BJ (cell line): ENCODE measurements around the gene FLACC1. TPM values are rescaled to one million over a fixed set of nuclear protein-coding genes. Genes with fewer than 3 reads are reported as not detected.

ENCODE experiments used
- CTCF ChIA-PET: fragments of 350-600 bp; formaldehyde crosslinking; extraction: SDS; loops from one replicate; lab custom pipeline; 2021; ENCODE audit warnings: antibody characterized with exemption, inconsistent platforms; lab: Yijun Ruan, JAX
- POLR2A ChIA-PET: fragments of 300-600 bp; sonication (Branson Sonifier 250); formaldehyde crosslinking; extraction: SDS; loops from one replicate; lab custom pipeline; 2021; ENCODE audit warnings: antibody characterized with exemption; lab: Charles Lee
- DNase-seq: peaks from one replicate; pipeline ENCODE4 v3.0.0-alpha.2; 2011; ENCODE audit warnings: low read depth
- H3K27me3 ChIP-seq: 2 replicates; pipeline ENCODE4 v1.6.0; 2011; ENCODE audit warnings: low read length; ENCODE audit not compliant: control insufficient read depth, insufficient read depth
- H3K36me3 ChIP-seq: 2 replicates; pipeline ENCODE4 v1.5.1; 2011; ENCODE audit warnings: low read length; ENCODE audit not compliant: control insufficient read depth, insufficient read depth
- H3K4me3 ChIP-seq: 2 replicates; pipeline ENCODE4 v1.5.1; 2011; ENCODE audit warnings: low read depth, mild to moderate bottlenecking, control low read depth, low read length
- CTCF ChIP-seq: IDR thresholded peaks from 2 replicates; pipeline ENCODE4 v1.5.1; 2011; ENCODE audit warnings: low read depth, mild to moderate bottlenecking, control low read depth, inconsistent platforms, low read length, moderate library complexity; ENCODE audit not compliant: insufficient read depth
- polyA plus RNA-seq: library from polyadenylated mRNA; depleted of rRNA; stranded (reverse); fragments of >200 nt; gene quantifications from 2 replicates; pipeline ENCODE4 v1.2.3, GENCODE V29; 2011

The FLACC1 gene
- polyA plus RNA-seq, 1 experiment = 0.49 TPM

- Histone ChIP-seq H3K36me3 (no peaks in the 10 kb centered on the region), H3K27me3 (no peaks in the 10 kb centered on the region), H3K4me3 (no peak overlapping the region)
- no peak for DNase-seq
- POLR2A ChIA-PET = no interaction called here
- CTCF ChIA-PET = interaction anchor here (1.2 kb wide), 1 partner anchor 11 kb away, joined by 4 read pairs; the partner anchor contains the start of gene FLACC1
- TF ChIP-seq CTCF = no peak
These were observed 11.4 kb downstream of the FLACC1 start for GRCh38 chr2:201345625-201346213.

GRCh38 chr2:201344663-201345366, 12.3 kb downstream of the FLACC1 start:
- Histone ChIP-seq H3K36me3 (peaks cover under 1% of the 10 kb centered on the region; the same call in 1 of the 2 replicates), H3K27me3 (no peaks in the 10 kb centered on the region), H3K4me3 (no peak overlapping the region)
- TF ChIP-seq CTCF = no peak
- no peak for DNase-seq
- CTCF ChIA-PET = no interaction called here
- POLR2A ChIA-PET = no interaction called here

- ChIA-PET POLR2A (no interaction called here), CTCF (interaction anchor here (1.0 to 1.1 kb wide), 2 partner anchors 9 to 111 kb away, joined by 3 read pairs; no protein-coding TSS in a partner anchor)
- Histone ChIP-seq H3K27me3 (no peaks in the 10 kb centered on the region), H3K36me3 (peaks cover 2% of the 10 kb centered on the region; the same call in 1 of the 2 replicates), H3K4me3 (no peak overlapping the region)
- DNase-seq = no peak
- no peak for TF ChIP-seq CTCF
These were observed 13.6 kb downstream of the FLACC1 start for GRCh38 chr2:201343559-201343958.

- ChIA-PET CTCF (no interaction called here), POLR2A (no interaction called here)
- H3K4me3 ChIP-seq = no peak overlapping the region
These were observed 14.2 kb downstream of the FLACC1 start for GRCh38 chr2:201342923-201343322.

More at GRCh38 chr2:201342923-201343322, 14.2 kb downstream of the FLACC1 start:
- peaks cover 2% of the 10 kb centered on the region; the same call in 1 of the 2 replicates for H3K36me3 ChIP-seq
- no peak for DNase-seq
- H3K27me3 ChIP-seq = no peaks in the 10 kb centered on the region
- no peak for TF ChIP-seq CTCF
